Memory B cell (primary cell): ENCODE measurements around the gene CAPZA2.

Source experiments
- ATAC-seq: fragments of 150-1000 bp; cut with Tn5 transposase; 2 replicates; pipeline ENCODE4 v1.10.0; 2021; ENCODE audit warnings: low read depth, mild to moderate bottlenecking, moderate library complexity
- DNase-seq, 2 donors: peaks; one replicate each; pipeline ENCODE4 v3.0.0; 2022; ENCODE audit warnings: low spot score in 2 of 2
- H3K27ac Mint-ChIP-seq: one replicate; pipeline ENCODE4 v1.8.0; 2022; ENCODE audit warnings: mild to moderate bottlenecking, moderate library complexity, mixed read lengths
- H3K27me3 Mint-ChIP-seq: one replicate; pipeline ENCODE4 v1.8.0; 2022; ENCODE audit warnings: mixed read lengths
- H3K36me3 Mint-ChIP-seq: one replicate; pipeline ENCODE4 v1.8.0; 2022; ENCODE audit warnings: mild to moderate bottlenecking, mixed read lengths
- H3K4me1 Mint-ChIP-seq: one replicate; pipeline ENCODE4 v1.8.0; 2022; ENCODE audit warnings: mixed read lengths
- H3K4me3 Mint-ChIP-seq: one replicate; pipeline ENCODE4 v1.8.0; 2022; ENCODE audit warnings: mild to moderate bottlenecking, moderate library complexity, mixed read lengths
- H3K9me3 Mint-ChIP-seq: one replicate; pipeline ENCODE4 v1.8.0; 2022; ENCODE audit warnings: mixed read lengths

CAPZA2 gene

GRCh38 chr7:116876664-116877442 lies 14.5 kb downstream of the CAPZA2 start:
- no peaks in the 10 kb centered on the region for H3K9me3 Mint-ChIP-seq
- H3K36me3 Mint-ChIP-seq, result peaks cover 10% of the 10 kb centered on the region
- ATAC-seq (no peak), DNase-seq (no peak)
- peaks cover 18% of the 10 kb centered on the region for H3K4me1 Mint-ChIP-seq
- H3K4me3 Mint-ChIP-seq, result no peak overlapping the region
- no peak overlapping the region for H3K27ac Mint-ChIP-seq
- H3K27me3 Mint-ChIP-seq, result no peaks in the 10 kb centered on the region

GRCh38 chr7:116877443-116878217 lies 15.2 kb downstream of the CAPZA2 start:
- Mint-ChIP-seq H3K4me3 (no peak overlapping the region), H3K36me3 (peaks cover 9% of the 10 kb centered on the region), H3K27me3 (no peaks in the 10 kb centered on the region), H3K4me1 (peaks cover 17% of the 10 kb centered on the region), H3K27ac (no peak overlapping the region), H3K9me3 (no peaks in the 10 kb centered on the region)
- no peak for ATAC-seq
- no peak for DNase-seq

- Mint-ChIP-seq H3K4me1 (peaks cover 13% of the 10 kb centered on the region), H3K27ac (no peak overlapping the region), H3K9me3 (peaks cover 5% of the 10 kb centered on the region), H3K27me3 (no peaks in the 10 kb centered on the region), H3K4me3 (no peak overlapping the region), H3K36me3 (peaks cover 13% of the 10 kb centered on the region)
- DNase-seq (no peak), ATAC-seq (no peak)
Measured at GRCh38 chr7:116884691-116885090, 22.3 kb downstream of the CAPZA2 start.

- H3K36me3 Mint-ChIP-seq, result peaks cover 15% of the 10 kb centered on the region
- H3K4me1 Mint-ChIP-seq, result peaks cover 13% of the 10 kb centered on the region
- H3K4me3 Mint-ChIP-seq, result no peak overlapping the region
- ATAC-seq, result no peak
- peaks cover 5% of the 10 kb centered on the region for H3K9me3 Mint-ChIP-seq
- no peak for DNase-seq
- H3K27me3 Mint-ChIP-seq, result no peaks in the 10 kb centered on the region
- H3K27ac Mint-ChIP-seq, result no peak overlapping the region
Measured at GRCh38 chr7:116885724-116886123, 23.3 kb downstream of the CAPZA2 start.

GRCh38 chr7:116886543-116887156 lies 24.3 kb downstream of the CAPZA2 start:
- Mint-ChIP-seq H3K27me3 (no peaks in the 10 kb centered on the region), H3K4me3 (no peak overlapping the region), H3K4me1 (peaks cover 11% of the 10 kb centered on the region), H3K27ac (no peak overlapping the region), H3K36me3 (peaks cover 15% of the 10 kb centered on the region), H3K9me3 (peaks cover 5% of the 10 kb centered on the region)
- no peak for DNase-seq
- ATAC-seq, result no peak

GRCh38 chr7:116888895-116889294 lies 26.5 kb downstream of the CAPZA2 start:
- no peak overlapping the region for H3K4me3 Mint-ChIP-seq
- no peaks in the 10 kb centered on the region for H3K27me3 Mint-ChIP-seq
- ATAC-seq (no peak), DNase-seq (no peak)
- H3K4me1 Mint-ChIP-seq, result peaks cover 11% of the 10 kb centered on the region
- H3K36me3 Mint-ChIP-seq, result peaks cover 27% of the 10 kb centered on the region
- H3K27ac Mint-ChIP-seq, result no peak overlapping the region
- peaks cover 5% of the 10 kb centered on the region for H3K9me3 Mint-ChIP-seq

GRCh38 chr7:116895849-116896248 lies 33.5 kb downstream of the CAPZA2 start:
- H3K27ac Mint-ChIP-seq, result no peak overlapping the region
- peaks cover 3% of the 10 kb centered on the region for H3K9me3 Mint-ChIP-seq
- no peak for ATAC-seq
- no peak overlapping the region for H3K4me3 Mint-ChIP-seq
- DNase-seq, result no peak
- H3K4me1 Mint-ChIP-seq, result peaks cover 2% of the 10 kb centered on the region
- H3K27me3 Mint-ChIP-seq, result no peaks in the 10 kb centered on the region
- H3K36me3 Mint-ChIP-seq, result peaks cover 35% of the 10 kb centered on the region

- peaks cover 35% of the 10 kb centered on the region for H3K36me3 Mint-ChIP-seq
- H3K27me3 Mint-ChIP-seq, result no peaks in the 10 kb centered on the region
- ATAC-seq, result no peak
Measured at GRCh38 chr7:116897661-116898060, 35.3 kb downstream of the CAPZA2 start.

GRCh38 chr7:116899308-116899707 lies 36.9 kb downstream of the CAPZA2 start:
- ATAC-seq (no peak), DNase-seq (no peak)
- Mint-ChIP-seq H3K27ac (no peak overlapping the region), H3K36me3 (peaks cover 40% of the 10 kb centered on the region), H3K4me1 (peaks cover 2% of the 10 kb centered on the region), H3K27me3 (no peaks in the 10 kb centered on the region), H3K9me3 (peaks cover 3% of the 10 kb centered on the region), H3K4me3 (no peak overlapping the region)

More at GRCh38 chr7:116897661-116898060, 35.3 kb downstream of the CAPZA2 start:
- Mint-ChIP-seq H3K4me3 (no peak overlapping the region), H3K4me1 (peaks cover 2% of the 10 kb centered on the region), H3K27ac (no peak overlapping the region), H3K9me3 (peaks cover 3% of the 10 kb centered on the region)
- DNase-seq, result no peak

- DNase-seq, result no peak
- no peak for ATAC-seq
Measured at GRCh38 chr7:116901143-116901542, 38.8 kb downstream of the CAPZA2 start.

GRCh38 chr7:116902867-116903266 lies 40.5 kb downstream of the CAPZA2 start:
- peak overlapping the region; percentile 13 for H3K27ac Mint-ChIP-seq
- H3K4me1 Mint-ChIP-seq, result peaks cover 2% of the 10 kb centered on the region
- no peak for ATAC-seq
- H3K27me3 Mint-ChIP-seq, result no peaks in the 10 kb centered on the region
- DNase-seq, result no peak
- H3K36me3 Mint-ChIP-seq, result peaks cover 39% of the 10 kb centered on the region
- H3K4me3 Mint-ChIP-seq, result no peak overlapping the region
- peaks cover 3% of the 10 kb centered on the region for H3K9me3 Mint-ChIP-seq

More at GRCh38 chr7:116901143-116901542, 38.8 kb downstream of the CAPZA2 start:
- peaks cover 2% of the 10 kb centered on the region for H3K4me1 Mint-ChIP-seq
- no peak overlapping the region for H3K4me3 Mint-ChIP-seq
- no peak overlapping the region for H3K27ac Mint-ChIP-seq
- no peaks in the 10 kb centered on the region for H3K27me3 Mint-ChIP-seq
- H3K36me3 Mint-ChIP-seq, result peaks cover 41% of the 10 kb centered on the region
- H3K9me3 Mint-ChIP-seq, result peaks cover 3% of the 10 kb centered on the region

GRCh38 chr7:116906391-116906790 lies 44.0 kb downstream of the CAPZA2 start:
- Mint-ChIP-seq H3K27ac (no peak overlapping the region), H3K4me1 (no peaks in the 10 kb centered on the region), H3K27me3 (no peaks in the 10 kb centered on the region), H3K36me3 (peaks cover 31% of the 10 kb centered on the region), H3K9me3 (peaks cover under 1% of the 10 kb centered on the region), H3K4me3 (no peak overlapping the region)
- ATAC-seq, result no peak
- no peak for DNase-seq

GRCh38 chr7:116910383-116910782 lies 48.0 kb downstream of the CAPZA2 start:
- H3K9me3 Mint-ChIP-seq, result peaks cover 2% of the 10 kb centered on the region
- ATAC-seq (no peak), DNase-seq (no peak)
- no peak overlapping the region for H3K27ac Mint-ChIP-seq
- H3K27me3 Mint-ChIP-seq, result no peaks in the 10 kb centered on the region
- H3K36me3 Mint-ChIP-seq, result peaks cover 39% of the 10 kb centered on the region
- H3K4me3 Mint-ChIP-seq, result no peak overlapping the region
- no peaks in the 10 kb centered on the region for H3K4me1 Mint-ChIP-seq

GRCh38 chr7:116911801-116912200 lies 49.4 kb downstream of the CAPZA2 start:
- no peak overlapping the region for H3K4me3 Mint-ChIP-seq
- H3K9me3 Mint-ChIP-seq, result peaks cover 2% of the 10 kb centered on the region
- peaks cover 39% of the 10 kb centered on the region for H3K36me3 Mint-ChIP-seq
- H3K27me3 Mint-ChIP-seq, result no peaks in the 10 kb centered on the region
- no peak overlapping the region for H3K27ac Mint-ChIP-seq
- DNase-seq (no peak), ATAC-seq (no peak)
- no peaks in the 10 kb centered on the region for H3K4me1 Mint-ChIP-seq
